Measurements from ENCODE around the gene ANXA2R.

DNA sequence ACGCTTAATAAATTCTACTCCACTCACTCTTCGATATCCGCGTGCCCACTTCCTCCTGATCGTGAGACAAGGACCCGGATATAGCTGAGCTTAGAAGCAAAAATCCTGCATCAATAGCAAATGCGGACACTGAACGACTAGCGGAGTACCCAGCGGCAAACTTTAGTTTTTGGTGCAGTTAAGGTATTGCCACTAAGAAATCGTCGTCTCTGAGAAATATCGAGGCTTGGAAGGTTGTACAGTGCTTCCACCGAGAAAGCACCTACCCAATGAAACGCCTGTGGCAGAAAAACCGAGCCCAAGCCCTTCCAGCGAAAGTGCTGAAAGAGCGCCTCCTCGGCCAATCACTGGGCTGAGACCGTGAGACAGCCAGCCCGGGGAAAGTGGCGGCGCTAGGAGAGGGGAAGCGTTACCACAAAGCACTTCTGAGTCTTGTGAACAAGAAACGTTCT, 32.2 kb downstream of the ANXA2R start:
- TF ChIP-seq CTCF (IDR thresholded peaks at IDR 0.05; ENCODE audit: low read depth, low read length), result no peak; the same call in 1 of the 2 replicates
- TF ChIP-seq EZH2phosphoT487 (IDR thresholded peaks at IDR 0.05; ENCODE audit: low read depth), result no peak

Measured in OCI-LY3 (cell line).